ENCODE data around the gene RALY.

DNA sequence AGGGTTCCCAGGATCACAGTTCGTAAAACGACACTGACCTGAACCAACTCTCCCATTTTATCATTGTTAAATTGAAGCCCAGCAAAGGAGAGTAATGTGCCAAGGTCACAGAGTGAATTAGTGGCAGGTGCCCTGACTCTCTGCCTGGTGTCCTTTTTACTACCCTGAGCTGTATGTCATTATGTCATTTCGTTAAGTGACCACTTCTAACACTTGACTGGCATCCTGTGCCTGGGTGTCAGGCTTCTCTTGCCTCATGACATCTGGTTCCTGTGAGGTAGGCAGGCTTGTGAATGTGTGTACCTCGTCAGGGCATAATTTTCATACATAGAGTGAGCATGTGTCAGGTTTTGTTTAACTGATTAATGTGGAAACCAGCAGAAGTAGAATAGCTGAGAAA, 48.6 kb downstream of the RALY start:
- TF ChIP-seq, protein P1, sequence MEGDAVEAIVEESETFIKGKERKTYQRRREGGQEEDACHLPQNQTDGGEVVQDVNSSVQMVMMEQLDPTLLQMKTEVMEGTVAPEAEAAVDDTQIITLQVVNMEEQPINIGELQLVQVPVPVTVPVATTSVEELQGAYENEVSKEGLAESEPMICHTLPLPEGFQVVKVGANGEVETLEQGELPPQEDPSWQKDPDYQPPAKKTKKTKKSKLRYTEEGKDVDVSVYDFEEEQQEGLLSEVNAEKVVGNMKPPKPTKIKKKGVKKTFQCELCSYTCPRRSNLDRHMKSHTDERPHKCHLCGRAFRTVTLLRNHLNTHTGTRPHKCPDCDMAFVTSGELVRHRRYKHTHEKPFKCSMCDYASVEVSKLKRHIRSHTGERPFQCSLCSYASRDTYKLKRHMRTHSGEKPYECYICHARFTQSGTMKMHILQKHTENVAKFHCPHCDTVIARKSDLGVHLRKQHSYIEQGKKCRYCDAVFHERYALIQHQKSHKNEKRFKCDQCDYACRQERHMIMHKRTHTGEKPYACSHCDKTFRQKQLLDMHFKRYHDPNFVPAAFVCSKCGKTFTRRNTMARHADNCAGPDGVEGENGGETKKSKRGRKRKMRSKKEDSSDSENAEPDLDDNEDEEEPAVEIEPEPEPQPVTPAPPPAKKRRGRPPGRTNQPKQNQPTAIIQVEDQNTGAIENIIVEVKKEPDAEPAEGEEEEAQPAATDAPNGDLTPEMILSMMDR (IDR thresholded peaks at IDR 0.05): no peak
- TF ChIP-seq POLR2A (IDR thresholded peaks at IDR 0.05) (no peak), EP300 (IDR thresholded peaks at IDR 0.05) (no peak)

All from ovary (tissue), 3 donors.